GM10847 (cell line): ENCODE measurements around the gene EHBP1.

Experiments used
- POLR2A ChIP-seq: IDR thresholded peaks from 2 replicates; pipeline ENCODE4 v1.6.1; 2011; ENCODE audit not compliant: insufficient read length; ENCODE audit errors: extremely low read depth

The EHBP1 gene

GRCh38 chr2:63040586-63040985 is 335.1 kb downstream of the EHBP1 start:
- no peak for TF ChIP-seq POLR2A

GRCh38 chr2:63041592-63041991 is 336.1 kb downstream of the EHBP1 start:
- TF ChIP-seq POLR2A = no peak

- no peak for TF ChIP-seq POLR2A
These were observed 339.1 kb downstream of the EHBP1 start for GRCh38 chr2:63044362-63045327.

- TF ChIP-seq POLR2A = no peak
These were observed 341.0 kb downstream of the EHBP1 start for GRCh38 chr2:63046552-63046951.

- TF ChIP-seq POLR2A = no peak
These were observed 341.4 kb downstream of the EHBP1 start for GRCh38 chr2:63046961-63047320.

GRCh38 chr2:63047321-63048279 is 342.1 kb downstream of the EHBP1 start:
- TF ChIP-seq POLR2A = no peak

- TF ChIP-seq POLR2A = no peak
These were observed 343.1 kb downstream of the EHBP1 start for GRCh38 chr2:63048367-63049171.

- TF ChIP-seq POLR2A = no peak
These were observed 343.9 kb downstream of the EHBP1 start for GRCh38 chr2:63049211-63049969.

- TF ChIP-seq POLR2A = no peak
These were observed 344.4 kb downstream of the EHBP1 start for GRCh38 chr2:63049970-63050333.

GRCh38 chr2:63050334-63051041 is 345.0 kb downstream of the EHBP1 start, which contains the start of gene OTX1:
Gene OTX1 (plus strand): TSS chr2:63050830. CDS start chr2:63052991, 2,161 bp downstream.
- TF ChIP-seq POLR2A = no peak

GRCh38 chr2:63051042-63051794 is 345.7 kb downstream of the EHBP1 start:
- TF ChIP-seq POLR2A = no peak

- TF ChIP-seq POLR2A = no peak
These were observed 346.4 kb downstream of the EHBP1 start for GRCh38 chr2:63051795-63052333.

- TF ChIP-seq POLR2A = no peak
These were observed 347.0 kb downstream of the EHBP1 start for GRCh38 chr2:63052411-63053080.
